Activated naive CD4-positive, alpha-beta T cell treated with Interleukin-2 at 50 U/mL for 16 hours (primary cell): ENCODE results near the gene SEMA7A.

Experiments
- DNase-seq: peaks from one replicate; pipeline ENCODE4 v3.0.0-alpha.2; 2020

SEMA7A gene

GRCh38 chr15:74428970-74429780 lies 4.6 kb downstream of the SEMA7A start:
- DNase-seq, result no peak

DNA sequence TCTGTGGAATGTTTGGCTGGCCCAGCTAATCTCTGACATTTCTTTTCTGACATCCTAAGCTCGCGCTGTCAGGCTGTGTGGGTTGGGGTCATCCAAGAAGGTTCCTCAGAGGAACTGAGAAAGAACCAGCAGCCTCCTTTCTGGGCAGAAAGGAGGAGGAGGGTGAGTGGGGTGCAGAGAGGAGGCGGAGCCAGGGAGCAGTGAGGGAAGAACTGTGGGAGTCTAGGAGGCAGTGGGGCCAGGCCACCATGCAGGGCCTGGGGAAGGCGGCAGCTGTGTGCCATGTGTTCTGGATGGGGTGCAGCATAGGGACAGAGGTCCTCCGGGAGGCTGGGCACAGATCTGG lies 5.3 kb downstream of the SEMA7A start:
- DNase-seq, result no peak

DNA sequence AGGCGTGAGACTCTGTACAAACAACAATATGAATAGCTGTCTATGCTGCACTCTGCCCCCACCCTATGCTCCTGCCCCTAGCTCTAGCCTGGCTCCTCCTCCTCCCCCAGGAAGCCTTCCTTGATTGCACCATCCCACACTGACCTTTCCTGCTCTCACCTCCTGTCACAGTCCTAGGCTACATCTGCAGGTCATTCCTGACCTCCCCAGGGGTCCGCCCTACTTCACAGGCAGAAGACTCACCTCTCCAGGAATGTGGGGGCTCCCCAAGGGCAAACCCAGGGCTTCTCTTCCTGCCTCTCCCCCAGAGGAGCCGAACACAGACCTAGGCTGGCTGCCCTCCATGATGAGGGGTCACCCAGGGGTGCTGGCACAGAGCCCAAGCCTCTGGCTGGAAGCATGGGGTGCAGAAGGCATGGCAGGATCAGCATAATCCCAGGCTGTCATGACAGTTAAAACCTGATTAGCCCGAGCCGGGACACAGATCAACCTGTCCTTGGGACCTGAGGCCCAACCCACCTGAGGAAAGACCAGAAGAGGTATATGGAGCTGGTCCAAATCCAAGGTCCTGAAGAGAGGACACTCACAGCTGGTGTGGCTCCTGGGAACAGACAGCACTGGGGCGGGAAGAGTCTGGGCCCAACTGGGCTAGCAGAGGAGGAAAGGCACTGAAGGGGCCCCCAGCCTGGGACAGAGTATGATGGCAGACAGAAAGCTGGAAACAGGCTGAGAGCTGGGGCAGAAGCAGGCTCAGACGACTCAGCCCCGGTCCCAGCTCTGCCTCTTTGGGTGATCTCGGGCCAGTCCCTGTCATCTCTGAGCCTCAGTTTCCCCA lies 5.9 kb downstream of the SEMA7A start:
- DNase-seq, result no peak

GRCh38 chr15:74426404-74427281 lies 7.1 kb downstream of the SEMA7A start:
- DNase-seq, result no peak

GRCh38 chr15:74425630-74426029 lies 8.1 kb downstream of the SEMA7A start:
- DNase-seq, result no peak

GRCh38 chr15:74424901-74425528 lies 8.7 kb downstream of the SEMA7A start:
- DNase-seq, result no peak

DNA sequence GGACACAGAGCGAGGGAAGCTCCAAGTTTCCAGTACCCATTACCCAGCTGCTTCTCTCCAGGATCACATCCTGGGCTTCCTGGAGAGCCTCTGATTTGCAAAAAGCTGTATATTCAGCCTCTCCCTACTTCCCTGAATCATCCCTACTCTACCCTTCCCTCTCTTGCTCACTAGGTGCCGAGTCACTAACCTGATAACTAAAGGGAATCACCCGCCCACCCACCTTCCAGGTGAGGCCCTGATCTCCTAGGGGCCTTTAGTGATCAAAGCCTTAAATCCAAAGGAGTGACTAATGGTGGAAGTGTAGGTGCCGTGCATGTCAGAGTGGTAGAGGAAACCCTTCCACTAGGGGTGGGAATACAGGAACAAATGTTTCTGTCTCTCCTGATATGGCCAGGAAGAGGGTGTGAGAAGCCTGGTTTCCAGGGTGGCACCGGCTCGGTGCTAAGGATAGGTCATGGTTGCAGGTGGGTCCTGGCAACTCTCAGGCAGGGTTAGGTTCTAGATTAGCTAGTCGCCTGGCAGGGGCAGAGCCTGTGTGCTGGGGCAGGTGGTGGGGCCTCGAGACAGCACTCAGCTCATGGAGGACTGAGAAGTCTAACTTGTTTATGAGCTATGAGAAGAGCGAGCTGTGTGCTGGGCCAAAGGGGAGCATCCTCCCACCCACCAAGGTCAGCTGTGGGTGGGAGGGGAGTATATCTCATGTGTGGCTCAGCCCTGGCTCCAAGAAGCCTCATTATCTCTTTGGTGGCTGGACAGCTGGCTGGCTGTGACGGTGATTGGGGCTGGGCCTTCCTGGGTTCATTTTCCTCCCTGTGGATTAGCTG lies 10.1 kb downstream of the SEMA7A start:
- DNase-seq, result no peak

DNA sequence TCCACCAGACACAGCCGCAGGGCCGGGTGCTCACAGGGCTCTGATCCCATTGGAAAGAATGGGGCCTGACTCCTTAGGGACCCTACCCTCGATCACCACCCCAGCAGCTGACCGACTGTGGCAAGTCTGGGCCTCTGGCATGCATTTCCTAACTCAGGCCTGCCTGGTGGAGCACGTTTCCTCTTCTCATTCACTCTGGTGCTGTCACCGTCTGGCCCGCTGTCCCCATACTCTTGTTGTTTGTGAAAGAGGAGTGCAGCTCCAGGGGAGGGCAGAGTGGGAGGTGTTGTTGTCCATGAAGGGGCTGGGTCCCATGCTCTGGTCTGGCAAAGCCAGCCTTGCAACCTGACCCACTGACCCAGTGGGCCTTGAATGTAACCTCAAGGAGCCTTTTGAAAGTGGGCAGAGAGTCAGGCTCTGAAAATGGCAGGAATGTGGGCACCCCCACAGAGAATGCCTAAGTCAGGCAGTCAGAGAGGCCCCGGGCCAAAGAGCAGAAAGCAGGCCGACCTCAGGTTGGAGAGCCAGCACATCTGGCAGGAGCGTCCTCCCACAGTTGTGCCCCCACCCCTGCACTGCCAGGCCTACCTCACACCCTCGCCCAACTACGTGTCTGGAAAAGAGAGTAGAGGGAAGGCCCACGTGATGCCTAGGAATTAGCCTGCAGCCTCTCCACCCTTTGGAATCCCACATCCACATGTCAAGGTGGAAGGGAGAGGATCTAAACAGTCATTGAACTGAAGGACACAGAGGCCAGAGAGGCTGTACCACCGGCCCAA lies 10.9 kb downstream of the SEMA7A start:
- DNase-seq, result no peak

DNA sequence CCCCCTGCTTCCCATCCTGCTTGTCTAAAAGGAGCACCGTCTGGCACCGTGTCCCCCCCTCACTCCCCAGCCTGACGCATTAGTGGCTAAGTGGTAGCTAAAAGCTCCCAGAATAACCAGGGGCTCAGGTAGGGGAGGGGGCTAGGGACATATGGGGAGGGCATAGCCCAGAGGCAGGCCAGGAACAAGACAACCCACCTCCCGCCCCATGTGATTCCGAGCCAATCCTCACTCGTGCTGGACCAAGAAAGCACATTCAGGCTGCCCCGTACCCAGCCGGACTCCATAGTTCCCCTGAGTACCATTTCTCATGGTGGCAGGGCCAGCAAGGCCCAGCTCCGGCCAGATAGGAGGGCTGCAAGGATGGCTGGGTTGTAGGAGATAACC lies 11.5 kb downstream of the SEMA7A start:
- no peak for DNase-seq

DNA sequence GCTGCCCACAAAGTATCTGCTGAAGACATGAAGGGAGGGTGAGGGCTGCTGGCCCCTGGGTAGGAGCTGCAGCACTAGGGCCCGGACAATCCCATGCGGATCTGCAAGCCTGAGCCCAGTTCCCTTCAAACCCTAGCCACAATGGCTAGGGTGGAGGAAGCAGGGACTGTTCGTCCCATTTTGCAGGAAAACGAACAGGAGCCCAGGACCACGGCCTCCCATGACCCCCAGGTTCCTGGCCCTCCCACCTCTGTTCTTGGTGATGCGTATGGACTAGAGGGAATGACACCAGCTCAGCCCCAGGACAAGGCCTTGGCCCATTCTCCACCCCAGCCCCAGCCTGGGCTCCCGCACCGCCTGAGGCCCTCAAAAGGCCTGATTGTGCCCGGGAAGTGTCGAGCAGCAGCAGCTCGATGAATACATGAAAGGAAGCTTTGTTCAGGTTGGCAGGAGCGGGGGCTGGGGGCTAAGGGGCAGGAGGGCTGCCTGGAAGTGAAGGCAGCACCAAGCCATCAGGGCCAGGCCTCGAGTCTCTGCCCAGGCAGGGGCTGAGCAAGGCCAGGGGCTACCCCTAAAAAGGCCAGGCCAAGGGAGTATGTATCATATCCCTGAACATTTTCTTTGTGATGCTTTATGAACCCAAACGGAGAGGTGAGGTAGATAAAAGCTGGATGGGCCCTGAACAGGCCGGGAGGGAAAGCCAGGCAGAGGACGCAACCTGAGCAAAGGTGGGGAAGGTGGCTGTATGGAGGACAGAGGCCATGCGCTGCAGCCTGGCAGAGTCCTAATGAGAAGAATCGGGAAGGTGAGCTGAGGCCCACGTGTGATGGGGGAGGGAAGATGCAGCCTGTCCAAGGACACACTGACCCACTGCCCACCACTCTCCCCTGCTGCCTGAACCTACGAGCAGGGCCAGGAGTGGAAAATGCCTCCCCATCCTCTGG lies 12.2 kb downstream of the SEMA7A start:
- no peak for DNase-seq

- no peak for DNase-seq
Measured at GRCh38 chr15:74420193-74420905, 13.4 kb downstream of the SEMA7A start.

DNA sequence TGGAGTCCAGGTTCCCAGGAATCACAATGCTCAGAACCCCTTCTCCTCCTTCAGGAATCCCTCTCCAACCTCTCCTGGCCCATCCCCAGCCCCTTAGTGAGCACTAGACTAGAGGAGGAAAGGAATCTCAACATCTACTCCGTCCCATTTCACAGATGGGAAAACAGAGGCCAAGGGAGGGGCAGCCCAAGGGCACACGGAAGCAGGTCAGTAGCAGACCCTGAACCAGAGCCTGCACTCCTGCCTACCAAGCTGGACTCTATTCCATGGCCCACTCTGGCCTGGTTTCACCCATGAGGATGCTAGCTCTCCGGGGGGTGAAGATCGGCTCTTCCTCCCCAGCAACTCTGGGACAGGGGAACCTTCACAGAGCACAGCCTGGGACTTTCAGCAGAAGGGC lies 14.3 kb downstream of the SEMA7A start:
- no peak for DNase-seq

GRCh38 chr15:74418575-74419338 lies 15.0 kb downstream of the SEMA7A start:
- no peak for DNase-seq

DNA sequence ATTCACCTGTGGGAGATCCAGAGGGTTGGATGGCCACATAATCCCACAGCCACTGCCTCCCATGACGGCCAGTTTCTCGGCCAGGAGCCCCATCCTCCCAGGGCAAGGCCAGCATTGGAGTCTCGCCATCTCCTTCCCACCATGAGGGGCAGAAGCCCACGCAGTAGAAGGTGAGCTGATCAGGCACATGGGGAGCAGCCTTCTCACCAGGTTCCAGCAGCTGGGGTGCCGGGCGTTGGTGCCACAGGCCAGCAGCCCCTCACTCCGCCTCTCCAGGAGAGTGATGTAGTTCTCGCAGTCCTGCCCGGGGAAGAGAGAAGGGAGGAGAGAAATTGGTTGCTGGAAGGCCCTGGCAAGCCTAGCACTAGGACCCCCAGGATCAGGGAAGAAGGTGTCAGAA lies 16.1 kb downstream of the SEMA7A start:
- DNase-seq, result no peak

GRCh38 chr15:74417225-74417624 lies 16.5 kb downstream of the SEMA7A start:
- no peak for DNase-seq

DNA sequence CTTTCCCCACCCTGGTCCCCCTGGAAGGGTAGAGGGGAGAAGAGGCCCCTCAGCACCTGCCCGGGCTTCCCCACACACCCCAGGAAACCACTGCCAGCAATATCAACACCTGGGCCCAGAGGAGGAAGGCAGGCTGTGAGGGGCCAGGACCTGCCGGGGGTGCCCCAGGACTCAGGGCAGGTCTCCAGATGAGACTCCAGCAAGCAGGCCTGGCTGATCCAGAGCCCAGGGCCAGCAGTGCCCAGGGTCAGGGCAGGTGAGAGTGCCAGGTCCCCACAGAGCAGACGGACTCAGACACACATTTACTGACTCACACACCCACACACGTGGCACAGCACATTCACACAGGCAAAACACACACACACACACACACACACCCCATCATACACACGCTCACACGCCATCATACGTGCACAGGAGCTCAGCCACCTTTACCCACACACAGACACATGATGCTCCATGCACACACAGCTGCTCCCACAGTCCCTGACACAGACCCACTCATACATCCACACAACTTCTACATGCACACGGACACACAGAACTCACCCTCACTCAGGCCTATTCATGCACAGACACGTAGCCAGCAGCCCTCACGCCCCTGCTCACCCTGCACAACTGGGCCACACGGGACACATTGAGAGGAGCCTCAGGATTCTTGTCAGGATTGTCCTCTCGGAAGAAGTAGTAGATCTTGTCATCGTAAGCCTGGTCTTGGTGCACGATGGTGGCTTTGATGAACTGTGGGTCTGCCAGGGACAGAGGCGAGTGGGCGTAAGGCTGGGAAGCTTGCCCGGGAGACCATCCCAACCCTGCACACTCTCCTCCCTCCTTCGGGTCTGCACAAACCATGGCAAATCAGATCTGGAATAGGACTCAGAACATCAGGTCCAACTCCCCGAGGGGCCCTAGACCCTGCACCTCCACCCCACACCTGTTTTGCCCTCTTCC lies 17.5 kb downstream of the SEMA7A start:
- DNase-seq, result no peak
